Transverse colon (tissue), 1 donor: ENCODE data around the gene TJP3.

ENCODE experiments used
- EP300 ChIP-seq: sonication (generic); formaldehyde crosslinking; IDR thresholded peaks from one replicate; pipeline ENCODE4 v1.6.1; 2017; ENCODE audit warnings: antibody characterized with exemption, low read depth
- POLR2A ChIP-seq: fragments of 450-650 bp; IDR thresholded peaks from one replicate; pipeline ENCODE4 v1.6.1; 2016; ENCODE audit warnings: antibody characterized with exemption, mild to moderate bottlenecking, moderate library complexity

GRCh38 chr19:3796358-3796757 lies 88.2 kb downstream of the TJP3 start:
- no peak for TF ChIP-seq EP300
- TF ChIP-seq POLR2A: no peak
